ENCODE results near the gene ADD1.
"Not testable (repeated sequence)": the region's sequence is repeated elsewhere in the genome, so short reads cannot be mapped to it uniquely, and the experiment has no call there.

The ADD1 gene

GRCh38 chr4:2936773-2937145, 93.1 kb downstream of the ADD1 start:
- no peak for DNase-seq

GRCh38 chr4:2937146-2937857, 93.7 kb downstream of the ADD1 start:
- DNase-seq = no peak

- no peak for DNase-seq
Measured at GRCh38 chr4:2937986-2938385, 94.3 kb downstream of the ADD1 start.

- not testable (repeated sequence) for DNase-seq
Measured at GRCh38 chr4:2938411-2938810, 94.8 kb downstream of the ADD1 start.

GRCh38 chr4:2938906-2939305, 95.3 kb downstream of the ADD1 start:
- no peak for DNase-seq

GRCh38 chr4:2939383-2940243, 96.0 kb downstream of the ADD1 start:
- no peak for DNase-seq

GRCh38 chr4:2940267-2941137, 96.9 kb downstream of the ADD1 start:
- no peak for DNase-seq

- no peak for DNase-seq
Measured at GRCh38 chr4:2941138-2942036, 97.7 kb downstream of the ADD1 start.

GRCh38 chr4:2942037-2942531, 98.4 kb downstream of the ADD1 start:
- DNase-seq = no peak

- no peak for DNase-seq
Measured at GRCh38 chr4:2942532-2943363, 99.1 kb downstream of the ADD1 start.

GRCh38 chr4:2943364-2944090, 99.9 kb downstream of the ADD1 start:
- no peak for DNase-seq

- no peak for DNase-seq
Measured at GRCh38 chr4:2944091-2944482, 100.4 kb downstream of the ADD1 start.

GRCh38 chr4:2944586-2945526, 101.2 kb downstream of the ADD1 start:
- no peak for DNase-seq

- not testable (repeated sequence) for DNase-seq
Measured at GRCh38 chr4:2945619-2946604, 102.3 kb downstream of the ADD1 start.

- no peak for DNase-seq
Measured at GRCh38 chr4:2946812-2947600, 103.4 kb downstream of the ADD1 start.

GRCh38 chr4:2947926-2948325, 104.3 kb downstream of the ADD1 start:
- no peak for DNase-seq
